ENCODE data around the gene RNU7-1. TPM values are rescaled to one million over a fixed set of nuclear protein-coding genes. Genes with fewer than 3 reads are reported as not detected.

RNU7-1 gene
- total and polyA plus RNA-seq, 9 donors, result not detected

GRCh38 chr12:6978611-6979011 lies 35.0 kb downstream of the RNU7-1 start:
- 74 to 76% (median 75%) methylated on average over 3 of the region's 3 CpGs for WGBS, 3 donors
- no peaks in the 10 kb centered on the region for H3K9me3 ChIP-seq
- no peaks in the 10 kb centered on the region for H3K4me1 ChIP-seq (ENCODE audit: insufficient read depth)
- TF ChIP-seq CTCF (IDR thresholded peaks at IDR 0.05) (no peak), EP300 (IDR thresholded peaks at IDR 0.05) (no peak), POLR2A (IDR thresholded peaks at IDR 0.05) (no peak)
- intact Hi-C loops (cut with DNase I), result no loop called here
- no peaks in the 10 kb centered on the region for H3K27me3 ChIP-seq
- no peak for DNase-seq
- H3K4me3 ChIP-seq, result no peak overlapping the region
- H3K36me3 ChIP-seq, result no peaks in the 10 kb centered on the region
- no peak overlapping the region for H3K27ac ChIP-seq

GRCh38 chr12:6979021-6979420 lies 35.4 kb downstream of the RNU7-1 start:
- intact Hi-C loops (cut with DNase I), result no loop called here
- Histone ChIP-seq H3K27ac (no peak overlapping the region), H3K4me3 (no peak overlapping the region), H3K36me3 (no peaks in the 10 kb centered on the region), H3K4me1 (ENCODE audit: insufficient read depth) (no peaks in the 10 kb centered on the region), H3K27me3 (no peaks in the 10 kb centered on the region), H3K9me3 (no peaks in the 10 kb centered on the region)
- no peak for TF ChIP-seq CTCF (IDR thresholded peaks at IDR 0.05)
- no peak for TF ChIP-seq EP300 (IDR thresholded peaks at IDR 0.05)
- TF ChIP-seq POLR2A (IDR thresholded peaks at IDR 0.05), result no peak
- WGBS, 3 donors, result 71 to 88% (median 75%) methylated on average over 6 of the region's 6 CpGs
- no peak for DNase-seq

GRCh38 chr12:6979453-6979852 lies 35.8 kb downstream of the RNU7-1 start:
- 72 to 79% (median 73%) methylated on average over 3 of the region's 3 CpGs for WGBS, 3 donors
- Histone ChIP-seq H3K27me3 (no peaks in the 10 kb centered on the region), H3K4me1 (ENCODE audit: insufficient read depth) (no peaks in the 10 kb centered on the region), H3K4me3 (no peak overlapping the region), H3K27ac (no peak overlapping the region), H3K36me3 (no peaks in the 10 kb centered on the region), H3K9me3 (no peaks in the 10 kb centered on the region)
- no peak for DNase-seq
- intact Hi-C loops (cut with DNase I), result no loop called here
- TF ChIP-seq CTCF (IDR thresholded peaks at IDR 0.05), result no peak
- TF ChIP-seq EP300 (IDR thresholded peaks at IDR 0.05), result no peak

- H3K4me1 ChIP-seq (ENCODE audit: insufficient read depth), result no peaks in the 10 kb centered on the region
- TF ChIP-seq EP300 (IDR thresholded peaks at IDR 0.05) (no peak), POLR2A (IDR thresholded peaks at IDR 0.05) (no peak), CTCF (IDR thresholded peaks at IDR 0.05) (no peak)
- no peaks in the 10 kb centered on the region for H3K36me3 ChIP-seq
- H3K9me3 ChIP-seq, result no peaks in the 10 kb centered on the region
- no peak for DNase-seq
- H3K27ac ChIP-seq, result no peak overlapping the region
- intact Hi-C loops (cut with DNase I), result no loop called here
- H3K4me3 ChIP-seq, result no peak overlapping the region
- H3K27me3 ChIP-seq, result no peaks in the 10 kb centered on the region
- 89 to 90% (median 89%) methylated on average over 4 of the region's 4 CpGs for WGBS, 3 donors
Measured at GRCh38 chr12:6980075-6980474, 36.5 kb downstream of the RNU7-1 start.

- Histone ChIP-seq H3K27ac (no peak overlapping the region), H3K9me3 (no peaks in the 10 kb centered on the region), H3K36me3 (no peaks in the 10 kb centered on the region), H3K4me3 (no peak overlapping the region), H3K27me3 (no peaks in the 10 kb centered on the region), H3K4me1 (ENCODE audit: insufficient read depth) (no peaks in the 10 kb centered on the region)
- intact Hi-C loops (cut with DNase I), result no loop called here
- DNase-seq, result no peak
- no peak for TF ChIP-seq POLR2A (IDR thresholded peaks at IDR 0.05)
Measured at GRCh38 chr12:6980740-6981139, 37.1 kb downstream of the RNU7-1 start.

Measured in ovary (tissue), 9 donors.